Lower leg skin (tissue), 3 donors: ENCODE data around the gene PLA2G4E.

Source experiments
- CTCF ChIP-seq, 3 donors: fragments of 450-650 bp; IDR thresholded peaks; one replicate each; pipeline ENCODE4 v1.5.1; 2016; ENCODE audit warnings: antibody characterized with exemption in 3 of 3, mild to moderate bottlenecking in 3 of 3, moderate library complexity in 2 of 3
- POLR2A ChIP-seq, 2 donors: fragments of 450-650 bp; IDR thresholded peaks; one replicate each; pipeline ENCODE4 v1.6.1; 2016 to 2017; ENCODE audit warnings: antibody characterized with exemption in 2 of 2, mild to moderate bottlenecking in 1 of 2, moderate library complexity in 1 of 2

- TF ChIP-seq CTCF (IDR thresholded peaks at IDR 0.05): no peak
- no peak for TF ChIP-seq POLR2A (IDR thresholded peaks at IDR 0.05)
Observed at GRCh38 chr15:41961001-41961518, 59.8 kb downstream of the PLA2G4E start.
